PC-9 (cell line): ENCODE measurements around the gene GPS2.

Experiments used
- CTCF ChIP-seq: fragments of 200-600 bp; sonication (generic); conservative IDR thresholded peaks from 2 replicates; pipeline ENCODE4 v1.6.1; 2017; ENCODE audit warnings: mixed run types, antibody characterized with exemption, mild to moderate bottlenecking, moderate library complexity
- EZH2 ChIP-seq: fragments of 200-600 bp; sonication (generic); IDR thresholded peaks from 2 replicates; pipeline ENCODE4 v1.8.0; 2017; ENCODE audit warnings: antibody characterized with exemption, low read depth

GRCh38 chr17:7354262-7354843, 39.2 kb upstream of the GPS2 start:
- TF ChIP-seq CTCF (no peak), EZH2 (no peak)
